Measurements from ENCODE around the gene NKX3-2. TPM values are rescaled to one million over a fixed set of nuclear protein-coding genes. Genes with fewer than 3 reads are reported as not detected.

NKX3-2 gene
- total and polyA plus RNA-seq, 3 experiments from 2014 or later, result not detected

DNA sequence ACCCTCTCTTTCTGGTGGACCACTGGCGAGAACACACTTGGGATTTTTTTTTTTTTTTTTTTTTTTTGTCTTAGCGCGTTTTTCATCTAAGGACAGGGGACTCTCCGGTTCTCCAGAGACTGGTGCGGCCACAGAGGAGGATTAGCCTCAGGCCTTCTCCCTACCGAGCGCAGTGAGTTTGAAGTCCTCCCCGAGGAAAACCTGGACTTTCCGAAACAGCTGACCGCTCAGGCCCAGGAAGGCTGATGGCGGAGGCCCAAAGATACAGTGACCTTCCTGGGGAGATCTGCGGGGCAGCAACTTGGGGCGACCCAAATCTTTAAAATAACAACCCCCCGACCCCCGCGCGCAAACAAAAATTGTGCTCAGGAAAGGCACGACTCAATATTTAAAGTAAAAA lies 9.2 kb downstream of the NKX3-2 start:
- peak overlapping the region in 2 of 8 donors; percentile 60 to 69 for H3K27ac Mint-ChIP-seq
- H3K36me3 Mint-ChIP-seq, result no peaks in the 10 kb centered on the region
- no peak for DNase-seq
- H3K4me3 Mint-ChIP-seq, result peak overlapping the region in 1 of 7 donors; percentile 45
- Histone ChIP-seq H3K27ac (ENCODE audit: low read depth, low read length) (no peak overlapping the region), H3K27me3 (ENCODE audit: insufficient read depth, low read length, poor library complexity, severe bottlenecking) (peaks cover 94% of the 10 kb centered on the region), H3K4me3 (ENCODE audit: low read length) (no peak overlapping the region), H3K9me3 (ENCODE audit: low read length) (no peaks in the 10 kb centered on the region), H3K36me3 (ENCODE audit: insufficient read depth, low read length) (no peaks in the 10 kb centered on the region), H3K4me1 (ENCODE audit: insufficient read depth, low read length) (peaks cover 6% of the 10 kb centered on the region)
- peaks cover 87 to 96% of the 10 kb centered on the region in 2 donors for H3K27me3 Mint-ChIP-seq
- ChIA-PET CTCF (no interaction called here), POLR2A (no interaction called here)
- peaks cover 14 to 29% (median 24%) of the 10 kb centered on the region in 3 donors for H3K4me1 Mint-ChIP-seq
- H3K9me3 Mint-ChIP-seq, result peaks cover 13 to 45% (median 31%) of the 10 kb centered on the region in 5 donors

DNA sequence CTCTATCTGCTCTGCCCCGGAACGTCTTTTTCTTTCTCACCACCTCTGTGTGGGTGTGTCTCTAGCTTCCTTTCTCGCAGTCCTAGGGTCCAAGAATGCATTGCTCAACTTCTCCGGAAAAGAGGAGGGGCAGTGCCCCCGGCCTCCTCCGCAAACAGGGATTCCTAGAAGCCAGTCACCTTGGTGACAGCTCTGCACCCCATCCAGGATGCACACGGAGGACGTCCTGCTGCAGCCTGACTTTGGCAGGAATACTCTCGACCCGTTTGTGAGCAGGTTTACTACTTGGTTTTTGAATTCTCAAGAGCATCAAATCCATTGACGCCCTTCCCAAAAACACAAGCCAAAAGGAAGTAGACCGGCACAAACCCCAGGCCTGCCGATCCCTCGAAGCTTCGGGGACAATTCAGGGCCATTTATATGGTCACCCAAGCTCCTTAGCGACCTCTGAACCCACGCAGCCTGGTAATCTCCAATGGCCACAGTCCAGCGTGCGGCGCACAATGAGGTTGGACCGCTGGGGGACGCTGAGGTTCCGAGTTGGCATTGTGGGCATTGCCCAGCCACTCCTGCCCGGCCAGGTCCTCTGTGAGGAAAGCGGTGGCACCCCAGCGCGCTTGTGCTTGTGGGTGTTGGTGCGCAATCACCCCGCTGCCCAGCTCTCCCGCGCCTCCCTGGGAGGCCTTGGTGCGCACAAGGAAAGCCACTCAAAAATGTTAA lies 9.8 kb downstream of the NKX3-2 start:
- no peak overlapping the region for H3K27ac ChIP-seq (ENCODE audit: low read depth, low read length)
- CTCF ChIA-PET, result interaction anchor here (1.3 kb wide), 1 partner anchor 14 kb away, joined by 3 read pairs; no protein-coding TSS in a partner anchor
- H3K36me3 ChIP-seq (ENCODE audit: insufficient read depth, low read length), result no peaks in the 10 kb centered on the region
- Mint-ChIP-seq H3K27ac (peak overlapping the region in 2 of 8 donors; percentile 52 to 55), H3K4me3 (no peak overlapping the region), H3K36me3 (no peaks in the 10 kb centered on the region), H3K27me3 (peaks cover 85 to 96% of the 10 kb centered on the region in 2 donors), H3K9me3 (peaks cover 13 to 44% (median 29%) of the 10 kb centered on the region in 5 donors), H3K4me1 (peaks cover 11 to 23% (median 17%) of the 10 kb centered on the region in 3 donors)
- POLR2A ChIA-PET, result no interaction called here
- H3K9me3 ChIP-seq (ENCODE audit: low read length), result no peaks in the 10 kb centered on the region
- H3K27me3 ChIP-seq (ENCODE audit: insufficient read depth, low read length, poor library complexity, severe bottlenecking), result peaks cover 94% of the 10 kb centered on the region
- no peaks in the 10 kb centered on the region for H3K4me1 ChIP-seq (ENCODE audit: insufficient read depth, low read length)
- DNase-seq, result no peak
- H3K4me3 ChIP-seq (ENCODE audit: low read length), result no peak overlapping the region

DNA sequence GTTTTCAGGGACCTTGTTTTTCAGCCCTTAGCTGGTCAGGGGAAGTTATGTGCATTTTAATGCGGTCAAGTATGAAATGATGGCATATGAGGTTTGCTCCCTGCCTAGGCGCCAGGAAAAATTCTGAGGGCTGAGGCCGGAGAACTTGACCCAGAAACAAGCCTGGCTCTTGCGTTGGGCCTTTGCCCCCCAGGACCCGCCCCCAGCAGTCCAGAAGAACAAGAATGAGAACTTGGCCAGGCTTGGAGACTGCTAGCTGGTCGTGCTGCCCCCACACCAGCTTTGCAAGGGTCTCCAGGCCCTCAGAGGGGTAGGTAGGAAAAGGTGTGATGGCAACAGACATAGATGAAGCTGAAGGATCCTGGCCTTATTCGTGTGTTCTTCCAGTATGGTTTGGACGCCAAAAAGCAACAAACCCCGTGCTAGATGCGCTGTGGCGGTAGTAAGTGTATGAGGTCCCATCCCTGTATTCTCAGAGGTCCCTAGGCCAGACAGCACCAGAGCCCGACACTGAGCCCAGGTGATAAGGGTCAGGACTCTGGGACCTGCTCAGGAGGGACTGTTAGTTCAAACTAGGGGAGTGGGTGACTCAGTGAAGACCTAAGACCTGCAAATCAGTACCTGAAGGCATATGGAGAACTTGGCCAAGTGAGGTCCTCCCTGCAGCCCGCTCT lies 10.5 kb downstream of the NKX3-2 start:
- no peak overlapping the region for H3K4me3 Mint-ChIP-seq
- H3K9me3 Mint-ChIP-seq, result peaks cover 13 to 39% (median 26%) of the 10 kb centered on the region in 5 donors
- peaks cover 15 to 26% (median 22%) of the 10 kb centered on the region in 3 donors for H3K4me1 Mint-ChIP-seq
- Histone ChIP-seq H3K9me3 (ENCODE audit: low read length) (no peaks in the 10 kb centered on the region), H3K4me3 (ENCODE audit: low read length) (no peak overlapping the region), H3K4me1 (ENCODE audit: insufficient read depth, low read length) (no peaks in the 10 kb centered on the region), H3K36me3 (ENCODE audit: insufficient read depth, low read length) (no peaks in the 10 kb centered on the region), H3K27me3 (ENCODE audit: insufficient read depth, low read length, poor library complexity, severe bottlenecking) (peaks cover 93% of the 10 kb centered on the region), H3K27ac (ENCODE audit: low read depth, low read length) (no peak overlapping the region)
- no peaks in the 10 kb centered on the region for H3K36me3 Mint-ChIP-seq
- peaks cover 85 to 96% of the 10 kb centered on the region in 2 donors for H3K27me3 Mint-ChIP-seq
- CTCF ChIA-PET, result interaction anchor here (1.3 kb wide), 1 partner anchor 15 kb away, joined by 3 read pairs; no protein-coding TSS in a partner anchor
- H3K27ac Mint-ChIP-seq, result peak overlapping the region in 3 of 8 donors; percentile 52 to 73 (median 55)
- POLR2A ChIA-PET, result no interaction called here
- no peak for DNase-seq

DNA sequence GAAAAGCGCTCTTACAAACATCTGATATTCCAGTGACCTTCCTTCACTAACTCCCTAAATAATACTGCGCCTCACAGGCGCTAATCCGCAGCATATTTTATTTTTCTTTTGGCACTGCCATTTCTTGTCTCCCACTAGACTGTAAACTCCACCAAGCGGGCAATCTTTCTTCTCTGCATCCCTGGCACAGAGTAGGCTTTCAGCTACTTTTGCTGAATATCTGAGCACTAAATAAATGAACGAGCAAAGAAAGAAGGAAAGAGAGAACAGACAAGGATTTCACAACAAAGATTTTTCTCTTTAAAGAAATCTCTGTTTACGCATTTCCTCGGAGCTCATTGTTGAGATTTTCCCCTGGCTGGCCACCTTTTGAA lies 12.7 kb downstream of the NKX3-2 start:
- POLR2A ChIA-PET, result no interaction called here
- peaks cover 92% of the 10 kb centered on the region for H3K27me3 ChIP-seq (ENCODE audit: insufficient read depth, low read length, poor library complexity, severe bottlenecking)
- H3K36me3 Mint-ChIP-seq, result no peaks in the 10 kb centered on the region
- H3K9me3 ChIP-seq (ENCODE audit: low read length), result no peaks in the 10 kb centered on the region
- H3K27ac Mint-ChIP-seq, result no peak overlapping the region
- CTCF ChIA-PET, result interaction anchor here (2.4 kb wide), 1 partner anchor 10 kb away, joined by 7 read pairs; no protein-coding TSS in a partner anchor
- no peak overlapping the region for H3K27ac ChIP-seq (ENCODE audit: low read depth, low read length)
- peaks cover 84 to 93% of the 10 kb centered on the region in 2 donors for H3K27me3 Mint-ChIP-seq
- peak overlapping the region in 1 of 7 donors; percentile 50 for H3K4me3 Mint-ChIP-seq
- peaks cover 4 to 25% (median 12%) of the 10 kb centered on the region in 5 donors for H3K9me3 Mint-ChIP-seq
- H3K4me1 ChIP-seq (ENCODE audit: insufficient read depth, low read length), result peaks cover 7% of the 10 kb centered on the region
- H3K4me3 ChIP-seq (ENCODE audit: low read length), result no peak overlapping the region
- no peak for DNase-seq
- no peaks in the 10 kb centered on the region for H3K36me3 ChIP-seq (ENCODE audit: insufficient read depth, low read length)
- peaks cover 20 to 34% (median 25%) of the 10 kb centered on the region in 3 donors for H3K4me1 Mint-ChIP-seq

DNA sequence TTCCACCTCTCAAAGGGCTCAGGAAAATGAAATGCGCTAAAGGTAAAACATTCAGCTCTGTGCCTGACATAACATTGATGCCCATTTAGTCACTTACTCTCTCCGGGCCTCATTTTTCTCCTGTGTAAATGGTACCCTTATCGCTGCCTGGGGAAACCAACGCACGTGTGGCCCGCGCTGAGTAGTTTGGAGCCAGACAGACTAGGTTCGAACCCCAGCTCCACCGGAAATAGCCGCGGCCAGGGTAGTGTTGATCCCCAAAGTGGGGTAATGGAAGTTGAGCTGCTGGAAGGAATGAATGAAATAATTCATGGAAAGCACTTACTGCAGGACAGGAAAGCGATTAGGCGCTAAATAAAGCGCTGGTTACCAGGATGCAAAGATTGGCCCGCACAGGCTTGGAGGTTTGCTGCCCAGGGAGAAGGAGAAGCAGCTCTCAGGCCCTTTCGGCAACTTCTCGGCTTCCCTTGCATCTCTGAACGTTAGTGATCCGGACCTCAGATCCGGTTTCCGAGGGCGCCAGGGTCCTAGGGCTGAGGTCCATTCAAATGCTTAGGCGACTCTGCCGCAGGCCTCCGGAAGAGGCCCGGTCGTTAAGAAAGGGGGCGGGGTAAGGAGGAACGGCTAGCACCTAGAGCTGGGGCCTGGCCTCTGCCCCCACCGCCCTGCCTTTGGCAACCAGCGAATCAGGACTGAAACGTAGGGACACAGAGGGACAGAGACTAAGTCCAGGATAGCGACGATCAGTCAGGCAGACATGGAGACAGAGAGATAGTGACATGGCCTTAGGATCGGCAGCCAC lies 13.3 kb downstream of the NKX3-2 start:
- Histone ChIP-seq H3K4me3 (ENCODE audit: low read length) (no peak overlapping the region), H3K27me3 (ENCODE audit: insufficient read depth, low read length, poor library complexity, severe bottlenecking) (peaks cover 91% of the 10 kb centered on the region), H3K4me1 (ENCODE audit: insufficient read depth, low read length) (peaks cover 7% of the 10 kb centered on the region), H3K27ac (ENCODE audit: low read depth, low read length) (no peak overlapping the region), H3K9me3 (ENCODE audit: low read length) (no peaks in the 10 kb centered on the region), H3K36me3 (ENCODE audit: insufficient read depth, low read length) (no peaks in the 10 kb centered on the region)
- no peak for DNase-seq
- H3K4me1 Mint-ChIP-seq, result peaks cover 18 to 33% (median 24%) of the 10 kb centered on the region in 3 donors
- CTCF ChIA-PET, result interaction anchor here (0.7 to 2.4 kb wide), 2 partner anchors 10 to 23 kb away, joined by 4 to 7 read pairs; no protein-coding TSS in a partner anchor
- H3K36me3 Mint-ChIP-seq, result no peaks in the 10 kb centered on the region
- peak overlapping the region in 3 of 7 donors; percentile 20 to 50 (median 23) for H3K4me3 Mint-ChIP-seq
- POLR2A ChIA-PET, result no interaction called here
- H3K9me3 Mint-ChIP-seq, result peaks cover 0 to 19% (median 9%) of the 10 kb centered on the region in 5 donors
- H3K27ac Mint-ChIP-seq, result peak overlapping the region in 1 of 8 donors; percentile 34
- H3K27me3 Mint-ChIP-seq, result peaks cover 84 to 93% of the 10 kb centered on the region in 2 donors

DNA sequence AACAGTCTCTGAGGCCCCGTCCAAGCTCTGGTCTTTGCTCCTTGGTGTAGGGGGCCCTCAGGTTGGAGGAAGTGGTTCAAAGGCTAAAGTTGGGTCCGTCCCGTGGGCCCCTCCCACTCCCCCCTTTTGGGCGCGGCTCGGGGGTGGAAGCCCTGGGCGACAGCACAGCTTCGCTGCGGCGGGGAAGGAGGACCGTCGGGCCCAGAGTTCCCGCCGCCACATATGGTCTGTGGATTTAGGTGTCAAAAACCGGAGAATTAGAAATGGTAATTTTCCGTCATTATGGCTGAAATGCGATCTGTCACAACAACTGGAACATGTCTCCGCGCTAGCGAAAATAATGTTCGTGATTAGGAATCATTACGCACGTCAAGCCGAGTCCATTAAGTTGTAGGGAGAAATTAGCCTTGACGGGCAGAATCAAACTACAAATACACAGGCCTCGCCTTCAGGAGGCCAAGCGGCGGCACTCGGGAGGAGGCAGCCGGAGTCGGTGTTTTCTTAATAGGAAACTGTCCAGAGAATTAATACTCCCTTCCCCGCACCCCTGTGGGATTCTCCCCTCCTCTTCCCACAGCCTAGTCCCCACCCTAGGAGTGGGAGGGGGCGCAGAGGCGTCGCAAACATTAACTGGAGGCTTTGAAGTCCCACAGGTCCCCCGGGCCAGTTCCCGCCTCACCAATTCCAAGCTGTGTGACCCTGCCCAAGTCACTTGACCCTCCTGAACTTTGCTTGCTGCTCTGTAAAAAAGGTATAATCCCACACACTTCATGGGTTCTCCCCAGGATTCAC lies 15.0 kb downstream of the NKX3-2 start:
- Histone ChIP-seq H3K4me1 (ENCODE audit: insufficient read depth, low read length) (peaks cover 7% of the 10 kb centered on the region), H3K36me3 (ENCODE audit: insufficient read depth, low read length) (no peaks in the 10 kb centered on the region), H3K9me3 (ENCODE audit: low read length) (no peaks in the 10 kb centered on the region), H3K4me3 (ENCODE audit: low read length) (no peak overlapping the region), H3K27ac (ENCODE audit: low read depth, low read length) (no peak overlapping the region), H3K27me3 (ENCODE audit: insufficient read depth, low read length, poor library complexity, severe bottlenecking) (peaks cover 89% of the 10 kb centered on the region)
- H3K9me3 Mint-ChIP-seq, result peaks cover 0 to 17% (median 9%) of the 10 kb centered on the region in 5 donors
- CTCF ChIA-PET, result no interaction called here
- peak overlapping the region in 1 of 8 donors; percentile 62 for H3K27ac Mint-ChIP-seq
- DNase-seq, result no peak
- POLR2A ChIA-PET, result no interaction called here
- H3K36me3 Mint-ChIP-seq, result no peaks in the 10 kb centered on the region
- H3K4me1 Mint-ChIP-seq, result peaks cover 18 to 33% (median 24%) of the 10 kb centered on the region in 3 donors
- peak overlapping the region in 6 of 7 donors; percentile 27 to 76 (median 54) for H3K4me3 Mint-ChIP-seq
- peaks cover 83 to 93% of the 10 kb centered on the region in 2 donors for H3K27me3 Mint-ChIP-seq

DNA sequence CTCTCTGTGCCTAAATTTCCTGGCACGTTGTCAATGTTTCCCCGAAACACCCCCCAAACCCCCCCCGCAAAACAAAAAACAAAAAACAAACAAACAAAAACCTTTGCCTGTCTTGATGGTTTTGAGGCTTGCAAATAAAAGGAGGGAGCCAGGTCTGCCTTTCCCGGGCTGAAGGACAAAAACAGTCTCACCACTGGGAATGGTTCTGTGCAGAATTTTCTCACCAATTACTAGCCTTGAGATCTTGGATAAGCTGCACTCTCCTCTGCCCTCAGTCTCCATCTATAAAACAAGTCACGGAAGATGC lies 15.5 kb downstream of the NKX3-2 start:
- Histone ChIP-seq H3K9me3 (ENCODE audit: low read length) (no peaks in the 10 kb centered on the region), H3K36me3 (ENCODE audit: insufficient read depth, low read length) (no peaks in the 10 kb centered on the region), H3K4me1 (ENCODE audit: insufficient read depth, low read length) (peaks cover 7% of the 10 kb centered on the region), H3K4me3 (ENCODE audit: low read length) (no peak overlapping the region), H3K27ac (ENCODE audit: low read depth, low read length) (no peak overlapping the region), H3K27me3 (ENCODE audit: insufficient read depth, low read length, poor library complexity, severe bottlenecking) (peaks cover 87% of the 10 kb centered on the region)
- peak overlapping the region in 2 of 8 donors; percentile 62 to 67 for H3K27ac Mint-ChIP-seq
- peak overlapping the region in 6 of 7 donors; percentile 27 to 76 (median 60) for H3K4me3 Mint-ChIP-seq
- ChIA-PET CTCF (no interaction called here), POLR2A (no interaction called here)
- H3K4me1 Mint-ChIP-seq, result peaks cover 18 to 33% (median 24%) of the 10 kb centered on the region in 3 donors
- peaks cover 83 to 93% of the 10 kb centered on the region in 2 donors for H3K27me3 Mint-ChIP-seq
- H3K9me3 Mint-ChIP-seq, result peaks cover 0 to 22% (median 9%) of the 10 kb centered on the region in 5 donors
- H3K36me3 Mint-ChIP-seq, result no peaks in the 10 kb centered on the region
- no peak for DNase-seq

All from CD8-positive, alpha-beta memory T cell (primary cell).